NB4 (cell line): ENCODE results near the gene TFAP2D.

Experiments used
- POLR2A ChIP-seq: IDR thresholded peaks from 2 replicates; pipeline ENCODE4 v1.6.1; 2011; ENCODE audit warnings: mild to moderate bottlenecking; ENCODE audit not compliant: insufficient read length; ENCODE audit errors: extremely low read depth
- TF ChIP-seq, protein P1 (sequence below): IDR thresholded peaks from 2 replicates; pipeline ENCODE4 v1.6.1; 2011; ENCODE audit warnings: low read depth, low read length
- TF ChIP-seq, protein P2 (sequence below): IDR thresholded peaks from one replicate; pipeline ENCODE4 v1.5.1; 2012; ENCODE audit warnings: low read depth, low read length

DNA sequence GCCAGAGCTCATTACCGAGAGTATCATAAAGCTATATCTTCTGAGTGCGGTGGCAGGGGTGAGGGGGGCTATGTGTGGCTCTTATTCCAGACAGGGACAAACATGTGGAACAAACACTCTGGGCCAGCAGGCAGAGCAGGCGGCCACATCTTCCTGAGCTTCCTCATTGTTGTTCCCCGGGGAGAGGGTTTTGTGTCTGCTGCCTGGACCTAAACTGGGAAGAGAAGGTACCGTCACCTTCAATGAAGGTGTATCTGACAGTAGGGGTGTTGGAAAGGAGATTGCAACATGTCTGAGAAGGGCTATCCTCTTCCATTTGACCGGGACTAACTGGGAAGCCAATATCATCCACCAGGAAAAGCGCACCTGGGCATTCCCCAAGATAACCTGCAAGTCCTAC is 1.6 kb upstream of the TFAP2D start:
- TF ChIP-seq, protein P1, sequence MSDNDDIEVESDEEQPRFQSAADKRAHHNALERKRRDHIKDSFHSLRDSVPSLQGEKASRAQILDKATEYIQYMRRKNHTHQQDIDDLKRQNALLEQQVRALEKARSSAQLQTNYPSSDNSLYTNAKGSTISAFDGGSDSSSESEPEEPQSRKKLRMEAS = no peak
- TF ChIP-seq, protein P2, sequence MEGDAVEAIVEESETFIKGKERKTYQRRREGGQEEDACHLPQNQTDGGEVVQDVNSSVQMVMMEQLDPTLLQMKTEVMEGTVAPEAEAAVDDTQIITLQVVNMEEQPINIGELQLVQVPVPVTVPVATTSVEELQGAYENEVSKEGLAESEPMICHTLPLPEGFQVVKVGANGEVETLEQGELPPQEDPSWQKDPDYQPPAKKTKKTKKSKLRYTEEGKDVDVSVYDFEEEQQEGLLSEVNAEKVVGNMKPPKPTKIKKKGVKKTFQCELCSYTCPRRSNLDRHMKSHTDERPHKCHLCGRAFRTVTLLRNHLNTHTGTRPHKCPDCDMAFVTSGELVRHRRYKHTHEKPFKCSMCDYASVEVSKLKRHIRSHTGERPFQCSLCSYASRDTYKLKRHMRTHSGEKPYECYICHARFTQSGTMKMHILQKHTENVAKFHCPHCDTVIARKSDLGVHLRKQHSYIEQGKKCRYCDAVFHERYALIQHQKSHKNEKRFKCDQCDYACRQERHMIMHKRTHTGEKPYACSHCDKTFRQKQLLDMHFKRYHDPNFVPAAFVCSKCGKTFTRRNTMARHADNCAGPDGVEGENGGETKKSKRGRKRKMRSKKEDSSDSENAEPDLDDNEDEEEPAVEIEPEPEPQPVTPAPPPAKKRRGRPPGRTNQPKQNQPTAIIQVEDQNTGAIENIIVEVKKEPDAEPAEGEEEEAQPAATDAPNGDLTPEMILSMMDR = no peak
- no peak for TF ChIP-seq POLR2A
